A549 (cell line): ENCODE measurements around the gene ALPG.

Experiments used
- CTCF ChIP-seq: fragments of >200 bp; sonication (Bioruptor Twin); formaldehyde crosslinking; IDR thresholded peaks from 3 replicates; pipeline ENCODE4 v1.5.1; 2016
- EP300 ChIP-seq, 2 experiments: fragments of >200 bp; sonication (Bioruptor Twin); formaldehyde crosslinking; IDR thresholded peaks; 2 replicates in 1 of 2; 3 replicates in 1 of 2; pipeline ENCODE4 v1.6.1; 2016 to 2017
- POLR2A ChIP-seq: IDR thresholded peaks from 2 replicates; pipeline ENCODE4 v1.6.1; 2012; ENCODE audit warnings: mild to moderate bottlenecking, low read length
- RARB ChIP-seq: fragments of 250-450 bp; sonication (Bioruptor Pico); IDR thresholded peaks from 2 replicates; pipeline ENCODE4 v1.8.0; 2021; ENCODE audit warnings: mild to moderate bottlenecking, moderate library complexity
- RCOR1 ChIP-seq: fragments of 150-350 bp; IDR thresholded peaks from 2 replicates; pipeline ENCODE4 v1.6.1; 2014; ENCODE audit warnings: antibody characterized with exemption, low read length, low read depth
- REST ChIP-seq: fragments of 200-600 bp; sonication (generic); IDR thresholded peaks from 2 replicates; pipeline ENCODE4 v1.6.1; 2016; ENCODE audit warnings: antibody characterized with exemption, mild to moderate bottlenecking, moderate library complexity
- RFX5 ChIP-seq: fragments of 450-650 bp; IDR thresholded peaks from 2 replicates; pipeline ENCODE4 v1.7.1; 2014; ENCODE audit warnings: antibody characterized with exemption, mild to moderate bottlenecking, moderate library complexity

GRCh38 chr2:232382331-232383225 lies 24.1 kb upstream of the ALPG start:
- TF ChIP-seq CTCF = no peak
- TF ChIP-seq POLR2A = no peak
- no peak for TF ChIP-seq RCOR1
- no peak for TF ChIP-seq REST
- no peak for TF ChIP-seq EP300 (IDR thresholded peaks at IDR 0.05)
- TF ChIP-seq RFX5 = no peak
- no peak for TF ChIP-seq RARB (CRISPR knock-in tag)
